Measurements from ENCODE around the gene PCAT6. TPM values are rescaled to one million over a fixed set of nuclear protein-coding genes. Genes with fewer than 3 reads are reported as not detected.

Gene PCAT6
- total RNA-seq, 1 experiment from 2014 or later, result 0.84 TPM

GRCh38 chr1:202770135-202770534 lies 40.6 kb upstream of the PCAT6 start:
- Histone ChIP-seq H3K27ac (ENCODE audit: low read depth, low read length, poor library complexity, severe bottlenecking) (no peak overlapping the region), H3K27me3 (replicated peaks; ENCODE audit: insufficient read depth, low read depth, low read length, poor library complexity) (no peaks in the 10 kb centered on the region), H3K36me3 (ENCODE audit: insufficient read depth, low read length, poor library complexity, severe bottlenecking) (peaks cover 39% of the 10 kb centered on the region), H3K4me1 (ENCODE audit: insufficient read depth, low read length, poor library complexity, severe bottlenecking) (no peaks in the 10 kb centered on the region), H3K9me3 (ENCODE audit: low read depth, low read length, poor library complexity, severe bottlenecking) (no peaks in the 10 kb centered on the region), H3K4me3 (ENCODE audit: low read depth, low read length, poor library complexity, severe bottlenecking) (no peak overlapping the region)
- ChIA-PET CTCF (no interaction called here), POLR2A (ENCODE audit: low non-redundant PET) (no interaction called here)
- intact Hi-C loops (cut with micrococcal nuclease; ENCODE audit: unreplicated experiment), result no loop called here
- TF ChIP-seq CTCF (conservative IDR thresholded peaks at IDR 0.05; ENCODE audit: low read depth, low read length) (no peak), EZH2 (IDR thresholded peaks at IDR 0.05; ENCODE audit: borderline replicate concordance, low read depth, low read length, poor library complexity, severe bottlenecking) (no peak)
- no TSS peak for BruUV-seq (replicated peaks)
- no peak for DNase-seq (ENCODE audit: low spot score)

GRCh38 chr1:202781180-202781579 lies 29.6 kb upstream of the PCAT6 start:
- H3K36me3 ChIP-seq (ENCODE audit: insufficient read depth, low read length, poor library complexity, severe bottlenecking), result peaks cover 6% of the 10 kb centered on the region
- TF ChIP-seq CTCF (conservative IDR thresholded peaks at IDR 0.05; ENCODE audit: low read depth, low read length), result no peak
- TF ChIP-seq EZH2 (IDR thresholded peaks at IDR 0.05; ENCODE audit: borderline replicate concordance, low read depth, low read length, poor library complexity, severe bottlenecking), result no peak
- BruUV-seq (replicated peaks), result no TSS peak
- CTCF ChIA-PET, result no interaction called here
- H3K4me1 ChIP-seq (ENCODE audit: insufficient read depth, low read length, poor library complexity, severe bottlenecking), result no peaks in the 10 kb centered on the region
- intact Hi-C loops (cut with micrococcal nuclease; ENCODE audit: unreplicated experiment), result no loop called here
- H3K4me3 ChIP-seq (ENCODE audit: low read depth, low read length, poor library complexity, severe bottlenecking), result no peak overlapping the region
- no peak overlapping the region for H3K27ac ChIP-seq (ENCODE audit: low read depth, low read length, poor library complexity, severe bottlenecking)
- POLR2A ChIA-PET (ENCODE audit: low non-redundant PET), result interaction anchor here (0.6 kb wide), 1 partner anchor 10 kb away, joined by 3 read pairs; no protein-coding TSS in a partner anchor
- DNase-seq (ENCODE audit: low spot score), result no peak
- H3K27me3 ChIP-seq (replicated peaks; ENCODE audit: insufficient read depth, low read depth, low read length, poor library complexity), result no peaks in the 10 kb centered on the region
- no peaks in the 10 kb centered on the region for H3K9me3 ChIP-seq (ENCODE audit: low read depth, low read length, poor library complexity, severe bottlenecking)

- DNase-seq (ENCODE audit: low spot score), result no peak
- H3K27ac ChIP-seq (ENCODE audit: low read depth, low read length, poor library complexity, severe bottlenecking), result no peak overlapping the region
- H3K4me1 ChIP-seq (ENCODE audit: insufficient read depth, low read length, poor library complexity, severe bottlenecking), result no peaks in the 10 kb centered on the region
- intact Hi-C loops (cut with micrococcal nuclease; ENCODE audit: unreplicated experiment), result no loop called here
- no peaks in the 10 kb centered on the region for H3K36me3 ChIP-seq (ENCODE audit: insufficient read depth, low read length, poor library complexity, severe bottlenecking)
- ChIA-PET CTCF (no interaction called here), POLR2A (ENCODE audit: low non-redundant PET) (no interaction called here)
- H3K27me3 ChIP-seq (replicated peaks; ENCODE audit: insufficient read depth, low read depth, low read length, poor library complexity), result no peaks in the 10 kb centered on the region
- no TSS peak for BruUV-seq (replicated peaks)
- H3K9me3 ChIP-seq (ENCODE audit: low read depth, low read length, poor library complexity, severe bottlenecking), result no peaks in the 10 kb centered on the region
- H3K4me3 ChIP-seq (ENCODE audit: low read depth, low read length, poor library complexity, severe bottlenecking), result no peak overlapping the region
- TF ChIP-seq CTCF (conservative IDR thresholded peaks at IDR 0.05; ENCODE audit: low read depth, low read length), result no peak
Measured at GRCh38 chr1:202786804-202787203, 23.9 kb upstream of the PCAT6 start.

All from A673 (cell line).